ENCODE results near the gene TNFRSF9.

Gene TNFRSF9

DNA sequence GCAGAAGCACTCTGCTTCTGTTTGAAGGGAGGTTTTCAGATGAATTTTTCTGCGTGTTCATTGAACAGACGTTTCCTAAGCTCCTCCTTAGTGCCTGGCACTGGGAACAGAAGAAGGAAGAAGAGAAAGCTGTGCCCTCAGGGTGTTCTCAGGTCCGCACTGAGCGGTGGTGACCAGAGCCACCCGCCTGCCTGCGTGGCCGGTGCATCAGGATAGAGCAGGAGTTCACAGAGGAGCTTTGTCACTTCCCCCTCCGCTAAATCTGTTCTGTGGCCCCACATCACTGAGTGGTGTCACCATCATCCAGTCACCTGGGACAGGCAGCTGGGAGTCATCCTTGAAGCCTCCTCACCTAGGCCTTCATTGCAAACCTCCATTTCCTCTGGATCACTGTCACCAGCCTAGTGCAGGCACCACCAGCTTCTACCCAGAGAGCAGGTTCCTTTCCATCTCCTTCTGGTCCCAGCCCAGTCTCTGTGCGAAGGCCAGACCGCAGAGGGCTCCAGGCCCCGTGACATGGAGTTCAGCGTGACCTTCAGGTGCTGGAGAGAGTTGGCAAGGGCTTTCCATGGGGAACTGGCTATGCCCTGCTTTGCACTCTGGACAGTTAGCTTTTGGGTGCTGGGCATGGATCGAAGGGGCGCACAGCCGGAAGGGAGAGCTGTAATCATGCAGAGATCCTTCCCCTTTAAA, 42.6 kb upstream of the TNFRSF9 start:
- DNase-seq (ENCODE audit: low read depth), result no peak
- TF ChIP-seq, protein P1, sequence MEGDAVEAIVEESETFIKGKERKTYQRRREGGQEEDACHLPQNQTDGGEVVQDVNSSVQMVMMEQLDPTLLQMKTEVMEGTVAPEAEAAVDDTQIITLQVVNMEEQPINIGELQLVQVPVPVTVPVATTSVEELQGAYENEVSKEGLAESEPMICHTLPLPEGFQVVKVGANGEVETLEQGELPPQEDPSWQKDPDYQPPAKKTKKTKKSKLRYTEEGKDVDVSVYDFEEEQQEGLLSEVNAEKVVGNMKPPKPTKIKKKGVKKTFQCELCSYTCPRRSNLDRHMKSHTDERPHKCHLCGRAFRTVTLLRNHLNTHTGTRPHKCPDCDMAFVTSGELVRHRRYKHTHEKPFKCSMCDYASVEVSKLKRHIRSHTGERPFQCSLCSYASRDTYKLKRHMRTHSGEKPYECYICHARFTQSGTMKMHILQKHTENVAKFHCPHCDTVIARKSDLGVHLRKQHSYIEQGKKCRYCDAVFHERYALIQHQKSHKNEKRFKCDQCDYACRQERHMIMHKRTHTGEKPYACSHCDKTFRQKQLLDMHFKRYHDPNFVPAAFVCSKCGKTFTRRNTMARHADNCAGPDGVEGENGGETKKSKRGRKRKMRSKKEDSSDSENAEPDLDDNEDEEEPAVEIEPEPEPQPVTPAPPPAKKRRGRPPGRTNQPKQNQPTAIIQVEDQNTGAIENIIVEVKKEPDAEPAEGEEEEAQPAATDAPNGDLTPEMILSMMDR (IDR thresholded peaks at IDR 0.05; ENCODE audit: insufficient read depth, low read depth, low read length, missing control alignments), result no peak
- no peak overlapping the region for H3K4me3 ChIP-seq (ENCODE audit: low read length)

DNA sequence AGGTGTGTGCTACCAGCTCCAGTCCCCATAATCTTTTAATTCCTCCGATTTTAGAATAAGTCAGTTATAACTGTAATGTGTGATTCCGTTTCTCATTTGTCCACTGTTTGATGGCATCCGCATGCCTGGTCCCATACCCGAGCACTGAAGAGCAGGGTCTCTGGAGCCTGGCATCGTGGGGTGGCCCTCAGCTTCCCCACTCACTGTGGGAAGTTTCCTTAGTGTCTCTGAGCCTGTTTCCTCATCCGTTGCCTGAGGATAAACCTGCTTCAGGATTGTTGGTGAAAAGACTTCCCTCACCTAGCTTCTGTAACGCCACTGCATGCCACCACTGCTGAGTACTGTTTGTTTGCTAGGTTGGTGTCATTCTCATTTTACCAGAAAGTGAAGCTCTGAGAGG, 40.3 kb upstream of the TNFRSF9 start:
- DNase-seq (ENCODE audit: low read depth), result no peak
- no peak overlapping the region for H3K4me3 ChIP-seq (ENCODE audit: low read length)
- TF ChIP-seq, protein P1 (IDR thresholded peaks at IDR 0.05; ENCODE audit: insufficient read depth, low read depth, low read length, missing control alignments), result no peak

DNA sequence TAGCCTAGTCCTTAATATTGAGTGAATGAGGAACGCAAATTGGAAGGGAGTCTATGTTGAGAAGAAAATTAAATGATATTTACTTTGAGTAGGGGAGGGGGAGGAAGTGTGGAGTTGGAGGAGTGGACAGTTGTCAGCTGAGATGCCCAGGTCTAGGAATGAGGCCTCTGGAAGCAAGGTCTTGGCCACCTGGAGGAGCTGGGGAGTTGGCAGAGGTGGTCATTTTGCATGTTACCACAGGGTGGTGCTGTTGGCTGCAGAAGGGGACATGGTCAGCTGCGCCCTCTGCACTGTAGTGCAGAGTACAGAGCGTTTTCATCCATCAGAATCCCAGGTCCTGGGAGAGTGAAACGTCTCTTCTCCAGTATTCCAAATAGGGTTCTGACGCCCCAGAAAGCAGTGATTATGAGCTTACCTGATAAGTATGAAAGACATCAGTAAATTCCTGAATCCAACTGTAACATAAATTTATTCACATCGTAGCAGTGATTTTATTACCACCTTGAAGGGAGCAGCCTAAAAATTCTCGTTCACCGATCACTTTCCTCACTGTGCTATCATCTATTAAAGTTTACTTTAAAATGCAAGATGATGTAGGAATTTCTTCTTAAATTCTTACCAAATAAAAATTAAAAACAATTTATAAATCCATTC, 34.7 kb upstream of the TNFRSF9 start:
- H3K4me3 ChIP-seq (ENCODE audit: low read length), result no peak overlapping the region
- peak; percentile 81 for DNase-seq (ENCODE audit: low read depth)
- TF ChIP-seq, protein P1 (IDR thresholded peaks at IDR 0.05; ENCODE audit: insufficient read depth, low read depth, low read length, missing control alignments), result peak; percentile 98

DNA sequence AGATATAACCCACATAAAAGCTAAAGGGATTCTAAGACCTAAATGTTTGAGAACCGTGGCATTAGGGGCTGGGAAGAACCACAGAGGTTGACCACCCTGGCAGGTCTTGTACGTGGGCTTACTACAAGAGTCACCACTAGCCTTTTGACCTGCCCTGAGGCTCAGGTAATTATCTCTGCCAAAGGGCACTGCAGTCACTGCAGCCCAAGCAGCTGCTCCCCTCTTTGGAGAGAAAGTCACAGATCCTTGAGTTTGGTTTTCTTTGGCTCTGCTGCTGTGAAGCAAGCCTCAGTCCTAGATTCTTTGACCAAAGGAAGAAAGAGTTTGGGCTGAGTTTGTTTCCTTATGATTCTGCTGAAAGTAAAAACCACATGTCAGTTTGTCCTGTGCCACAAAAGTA, 32.4 kb upstream of the TNFRSF9 start:
- TF ChIP-seq, protein P1 (IDR thresholded peaks at IDR 0.05; ENCODE audit: insufficient read depth, low read depth, low read length, missing control alignments), result no peak

DNA sequence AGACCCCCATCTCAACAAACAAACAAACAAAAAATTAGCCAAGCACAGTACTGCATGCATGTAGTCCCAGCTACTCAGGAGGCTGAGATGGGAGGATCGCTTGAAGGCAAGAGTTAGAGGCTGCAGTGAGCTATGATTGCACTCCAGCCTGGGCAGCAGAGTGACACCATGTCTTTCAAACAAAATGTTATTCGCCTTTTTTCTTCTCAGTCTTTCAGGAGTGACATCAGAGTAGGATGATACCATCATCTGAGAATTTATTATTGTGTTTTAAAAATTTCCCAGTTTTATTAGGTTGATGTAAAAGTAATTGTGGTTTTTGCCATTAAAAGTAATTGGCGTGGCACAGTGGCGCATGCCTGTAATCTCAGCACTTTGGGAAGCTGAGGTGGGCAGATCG, 31.6 kb upstream of the TNFRSF9 start:
- TF ChIP-seq, protein P1 (IDR thresholded peaks at IDR 0.05; ENCODE audit: insufficient read depth, low read depth, low read length, missing control alignments), result no peak
- no peak for DNase-seq (ENCODE audit: low read depth)

More for the DNA sequence above, 32.4 kb upstream of the TNFRSF9 start:
- DNase-seq (ENCODE audit: low read depth), result no peak
- H3K4me3 ChIP-seq (ENCODE audit: low read length), result no peak overlapping the region

DNA sequence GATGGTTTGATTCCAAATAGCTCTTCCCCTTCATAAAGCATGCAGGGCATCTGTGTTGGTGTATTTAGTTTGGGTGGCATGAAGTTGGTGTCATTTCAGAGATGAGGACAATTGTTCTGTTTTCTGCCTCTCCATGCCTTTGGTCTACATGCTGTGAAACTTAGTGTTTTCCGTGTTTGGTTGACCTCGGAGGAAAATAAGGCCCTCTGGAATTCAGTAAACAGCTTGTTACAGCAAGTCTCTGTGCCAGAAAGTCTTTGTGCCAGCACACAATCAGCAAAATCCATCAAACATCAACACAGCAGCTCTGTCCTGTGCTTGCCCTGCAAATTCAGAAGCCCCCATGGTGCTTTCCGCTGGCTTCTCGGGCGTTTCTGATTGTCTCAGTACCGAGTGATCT, 30.4 kb upstream of the TNFRSF9 start:
- DNase-seq (ENCODE audit: low read depth), result no peak
- H3K4me3 ChIP-seq (ENCODE audit: low read length), result no peak overlapping the region
- TF ChIP-seq, protein P1 (IDR thresholded peaks at IDR 0.05; ENCODE audit: insufficient read depth, low read depth, low read length, missing control alignments), result no peak

More for the DNA sequence above, 31.6 kb upstream of the TNFRSF9 start:
- H3K4me3 ChIP-seq (ENCODE audit: low read length), result no peak overlapping the region

Data from epithelial cell of esophagus (primary cell).